H1 (cell line): ENCODE data around the gene LRCH1. TPM values are rescaled to one million over a fixed set of nuclear protein-coding genes. Genes with fewer than 3 reads are reported as not detected.

Experiments used
- CTCF ChIA-PET: fragments of 300-600 bp; sonication (Branson Sonifier 250); formaldehyde crosslinking; loops from one replicate; lab custom pipeline; 2021; ENCODE audit not compliant: partially characterized antibody; lab: Charles Lee
- POLR2A ChIA-PET: fragments of 300-600 bp; sonication (Branson Sonifier 250); formaldehyde crosslinking; loops from one replicate; lab custom pipeline; 2021; ENCODE audit warnings: inconsistent platforms; ENCODE audit not compliant: partially characterized antibody; lab: Charles Lee
- DNase-seq, 2 experiments: peaks; one replicate each; pipeline versions ENCODE4 v3.0.0 to v3.0.0-alpha.2; 2010 to 2022; ENCODE audit warnings: low spot score in 2 of 2, low read depth in 1 of 2, mixed read lengths in 1 of 2
- FAIRE-seq: peaks from 2 replicates; lab custom pipeline; 2011; peaks lifted over from hg19 to GRCh38; lab: Jason Lieb, UNC
- H2AFZ ChIP-seq: 2 replicates; pipeline ENCODE4 v1.8.1; 2012; ENCODE audit warnings: low read length, inconsistent platforms
- H2AK5ac ChIP-seq: 2 replicates; pipeline ENCODE4 v1.6.1; 2013; ENCODE audit warnings: low read depth, low read length
- H2BK120ac ChIP-seq: replicated peaks from 2 replicates; pipeline ENCODE3; 2013; ENCODE audit warnings: low read depth, low read length, inconsistent platforms
- H2BK12ac ChIP-seq: 2 replicates; pipeline ENCODE4 v1.6.1; 2013; ENCODE audit warnings: low read depth, low read length
- H2BK15ac ChIP-seq: 2 replicates; pipeline ENCODE4 v1.6.1; 2013; ENCODE audit warnings: low read length
- H2BK20ac ChIP-seq: 2 replicates; pipeline ENCODE4 v1.6.1; 2013; ENCODE audit warnings: low read length
- H2BK5ac ChIP-seq: 2 replicates; pipeline ENCODE4 v1.6.1; 2013; ENCODE audit warnings: low read depth, low read length
- H3K14ac ChIP-seq: 2 replicates; pipeline ENCODE4 v1.6.1; 2013; ENCODE audit warnings: inconsistent platforms; ENCODE audit not compliant: insufficient read length
- H3K18ac ChIP-seq: 2 replicates; pipeline ENCODE4 v1.6.1; 2013; ENCODE audit warnings: low read length; ENCODE audit errors: extremely low read depth
- H3K23ac ChIP-seq: 2 replicates; pipeline ENCODE4 v1.6.1; 2013; ENCODE audit warnings: inconsistent platforms; ENCODE audit not compliant: insufficient read length
- H3K23me2 ChIP-seq: 2 replicates; pipeline ENCODE4 v1.6.1; 2013; ENCODE audit warnings: low read depth, low read length
- H3K27ac ChIP-seq: 2 replicates; pipeline ENCODE4 v1.6.1; 2011; ENCODE audit warnings: low read depth, low read length, inconsistent platforms
- H3K27me3 ChIP-seq, 4 experiments: replicated peaks in 1 of 4; 1 replicate in 1 of 4; 2 replicates in 3 of 4; pipeline versions ENCODE4 v1.6.1 to v1.8.1; 2011 to 2013; ENCODE audit warnings: low read length in 3 of 4, mild to moderate bottlenecking in 3 of 4, inconsistent platforms in 2 of 4, mixed read lengths in 2 of 4, moderate library complexity in 1 of 4; ENCODE audit not compliant: control insufficient read depth in 3 of 4, insufficient read depth in 3 of 4; ENCODE audit errors: extremely low read depth in 1 of 4
- H3K36me3 ChIP-seq, 4 experiments: 2 replicates each; pipeline versions ENCODE4 v1.6.1 to v1.8.1; 2011 to 2013; ENCODE audit warnings: mild to moderate bottlenecking in 4 of 4, low read length in 3 of 4, moderate library complexity in 2 of 4, control low read depth in 1 of 4, inconsistent platforms in 1 of 4; ENCODE audit not compliant: insufficient read depth in 4 of 4, control insufficient read depth in 2 of 4
- H3K4ac ChIP-seq: replicated peaks from 2 replicates; pipeline ENCODE3; 2013; ENCODE audit warnings: low read length, low read depth, mixed read lengths, inconsistent platforms; ENCODE audit not compliant: insufficient read length
- H3K4me1 ChIP-seq, 4 experiments: replicated peaks in 1 of 4; 1 replicate in 1 of 4; 2 replicates in 3 of 4; pipeline versions ENCODE4 v1.6.1 to v1.8.1; 2011 to 2013; ENCODE audit warnings: low read length in 3 of 4, inconsistent platforms in 2 of 4, mixed read lengths in 1 of 4; ENCODE audit not compliant: insufficient read depth in 4 of 4, control insufficient read depth in 3 of 4
- H3K4me2 ChIP-seq, 2 experiments: 2 replicates each; pipeline versions ENCODE4 v1.6.1 to v1.8.1; 2011 to 2013; ENCODE audit warnings: low read depth in 2 of 2, low read length in 2 of 2, control low read depth in 1 of 2, inconsistent platforms in 1 of 2, mild to moderate bottlenecking in 1 of 2; ENCODE audit not compliant: insufficient read depth in 1 of 2
- H3K4me3 ChIP-seq, 4 experiments: fragments of 200-600, 300-600 bp in 1 of 4; sonication (generic), shearing (Covaris generic), sonication (Bioruptor Twin) in 1 of 4; 2 replicates each; pipeline versions ENCODE4 v1.5.1 to v1.8.1; 2011 to 2016; ENCODE audit warnings: low read length in 4 of 4, low read depth in 3 of 4, control low read depth in 2 of 4, inconsistent platforms in 2 of 4, mild to moderate bottlenecking in 2 of 4, mixed read lengths in 1 of 4, moderate library complexity in 1 of 4; ENCODE audit not compliant: insufficient read depth in 2 of 4; ENCODE audit errors: extremely low read depth in 1 of 4
- H3K56ac ChIP-seq: replicated peaks from 2 replicates; pipeline ENCODE3; 2013; ENCODE audit warnings: low read depth, mild to moderate bottlenecking, mixed read lengths, low read length, inconsistent platforms; ENCODE audit not compliant: insufficient read length
- H3K79me1 ChIP-seq: 2 replicates; pipeline ENCODE4 v1.6.1; 2013; ENCODE audit warnings: low read depth, low read length, control low read depth
- H3K79me2 ChIP-seq, 2 experiments: 2 replicates each; pipeline versions ENCODE4 v1.6.1 to v1.8.1; 2012 to 2013; ENCODE audit warnings: low read length in 2 of 2, mild to moderate bottlenecking in 2 of 2, inconsistent platforms in 1 of 2; ENCODE audit not compliant: insufficient read depth in 2 of 2, control insufficient read depth in 1 of 2
- H3K9ac ChIP-seq, 4 experiments: replicated peaks in 1 of 4; 1 replicate in 1 of 4; 2 replicates in 3 of 4; pipeline versions ENCODE4 v1.6.1 to v1.8.1; 2011 to 2013; ENCODE audit warnings: low read depth in 3 of 4, low read length in 3 of 4, control low read depth in 2 of 4, mild to moderate bottlenecking in 2 of 4, moderate library complexity in 2 of 4, inconsistent platforms in 1 of 4; ENCODE audit errors: extremely low read depth in 1 of 4
- H3K9me3 ChIP-seq, 2 experiments: 2 replicates each; pipeline versions ENCODE4 v1.6.1 to v1.8.1; 2012 to 2013; ENCODE audit warnings: mild to moderate bottlenecking in 2 of 2, moderate library complexity in 2 of 2, control low read depth in 1 of 2, inconsistent platforms in 1 of 2, low read depth in 1 of 2, low read length in 1 of 2, mixed read lengths in 1 of 2; ENCODE audit not compliant: insufficient read depth in 2 of 2
- H4K20me1 ChIP-seq, 2 experiments: replicated peaks in 1 of 2; 2 replicates each; pipeline versions ENCODE3 to v1.8.1; 2011 to 2013; ENCODE audit warnings: inconsistent platforms in 2 of 2, low read length in 2 of 2, mild to moderate bottlenecking in 1 of 2; ENCODE audit not compliant: insufficient read depth in 2 of 2, control insufficient read depth in 1 of 2
- H4K5ac ChIP-seq: 2 replicates; pipeline ENCODE4 v1.6.1; 2013; ENCODE audit warnings: low read length, low read depth, mixed read lengths, inconsistent platforms; ENCODE audit not compliant: insufficient read length
- H4K8ac ChIP-seq: 2 replicates; pipeline ENCODE4 v1.8.0; 2013; ENCODE audit warnings: mild to moderate bottlenecking, moderate library complexity, low read length, inconsistent platforms; ENCODE audit not compliant: insufficient read depth; ENCODE audit errors: extremely low read depth
- H4K91ac ChIP-seq: replicated peaks from 2 replicates; pipeline ENCODE3; 2013; ENCODE audit warnings: low read length, mixed read lengths, inconsistent platforms; ENCODE audit not compliant: insufficient read length
- CBX5 ChIP-seq: fragments of 300-800, 300-1000 bp; sonication (generic); IDR thresholded peaks from 2 replicates; pipeline ENCODE4 v1.7.1; 2016; ENCODE audit warnings: antibody characterized with exemption, low read length, low read depth
- CREB1 ChIP-seq: IDR thresholded peaks from 2 replicates; pipeline ENCODE4 v1.6.1; 2012; ENCODE audit warnings: inconsistent platforms
- FOSL1 ChIP-seq: IDR thresholded peaks from 2 replicates; pipeline ENCODE4 v1.6.1; 2011; ENCODE audit warnings: mild to moderate bottlenecking, low read depth, low read length, moderate library complexity; ENCODE audit not compliant: insufficient read depth
- GABPA ChIP-seq: IDR thresholded peaks from 2 replicates; pipeline ENCODE4 v1.6.1; 2011; ENCODE audit warnings: mild to moderate bottlenecking, low read length, moderate library complexity, borderline replicate concordance; ENCODE audit not compliant: insufficient read depth
- KDM4A ChIP-seq: IDR thresholded peaks from one replicate; pipeline ENCODE4 v1.7.1; 2012; ENCODE audit warnings: low read depth, mild to moderate bottlenecking, moderate library complexity, low read length, inconsistent platforms; ENCODE audit not compliant: severe bottlenecking
- MAFK ChIP-seq: IDR thresholded peaks from 2 replicates; pipeline ENCODE4 v1.6.1; 2012; ENCODE audit warnings: low read depth, mild to moderate bottlenecking, improper control_type of control experiment, low read length
- NANOG ChIP-seq: IDR thresholded peaks from 2 replicates; pipeline ENCODE4 v1.6.1; 2011; ENCODE audit warnings: low read length, low read depth, mild to moderate bottlenecking, inconsistent platforms; ENCODE audit not compliant: insufficient read depth, poor library complexity, severe bottlenecking
- NRF1 ChIP-seq: IDR thresholded peaks from 2 replicates; pipeline ENCODE4 v1.6.1; 2011; ENCODE audit warnings: mild to moderate bottlenecking, low read depth, low read length, improper control_type of control experiment
- POLR2AphosphoS5 ChIP-seq: IDR thresholded peaks from 2 replicates; pipeline ENCODE4 v1.6.1; 2011; ENCODE audit warnings: low read depth, low read length
- RXRA ChIP-seq: IDR thresholded peaks from 2 replicates; pipeline ENCODE4 v1.6.1; 2011; ENCODE audit warnings: low read depth, mild to moderate bottlenecking, low read length, moderate library complexity; ENCODE audit not compliant: insufficient read depth
- SP4 ChIP-seq: IDR thresholded peaks from 2 replicates; pipeline ENCODE4 v1.6.1; 2012; ENCODE audit warnings: low read length, inconsistent platforms
- WGBS, 2 experiments: shearing (Covaris generic) in 1 of 2; methylation state at CpG; one replicate each; pipeline versions ENCODE4 v1.1.6 to v1.1.7; 2013 to 2015; ENCODE audit warnings: low lambda C conversion rate in 2 of 2, mixed read lengths in 2 of 2, inconsistent platforms in 1 of 2, low coverage in 1 of 2, missing lambda C conversion rate in 1 of 2; ENCODE audit not compliant: insufficient replicate concordance in 2 of 2, insufficient coverage in 1 of 2, insufficient read length in 1 of 2; ENCODE audit errors: extremely low coverage in 1 of 2, missing lambda C conversion rate in 1 of 2; 5-methylcytosine and 5-hydroxymethylcytosine counted together
- polyA plus RNA-seq, 7 experiments: library from polyadenylated mRNA; depleted of rRNA in 3 of 7; stranded (reverse) in 5 of 7; unstranded in 2 of 7; fragments of >200 nt in 5 of 7; fragments of 200-250 nt in 2 of 7; gene quantifications; 1 replicate in 5 of 7; 2 replicates in 1 of 7; 4 replicates in 1 of 7; pipeline versions ENCODE4 v1.2.1 to v1.2.3, GENCODE V29; 2011 to 2013; ENCODE audit warnings: missing spikeins in 2 of 7, mixed read lengths in 2 of 7
- total RNA-seq: library from RNA; stranded (reverse); fragmentation: NEBNext Ultra II Directional; extraction: Animal tissue kit (Norgen Biotek cat#: 25700); gene quantifications from 2 replicates; pipeline ENCODE4 v1.2.1, GENCODE V29; 2021
- TF ChIP-seq, protein P1 (sequence below): IDR thresholded peaks from 2 replicates; pipeline ENCODE4 v1.6.1; 2012; ENCODE audit warnings: low read length, inconsistent platforms

Gene LRCH1
- total and polyA plus RNA-seq, 2 of the 8 experiments (the other 6 are each of a cell fraction or from before 2014, with no cell fraction given) = 3.0 to 10.1 TPM

DNA sequence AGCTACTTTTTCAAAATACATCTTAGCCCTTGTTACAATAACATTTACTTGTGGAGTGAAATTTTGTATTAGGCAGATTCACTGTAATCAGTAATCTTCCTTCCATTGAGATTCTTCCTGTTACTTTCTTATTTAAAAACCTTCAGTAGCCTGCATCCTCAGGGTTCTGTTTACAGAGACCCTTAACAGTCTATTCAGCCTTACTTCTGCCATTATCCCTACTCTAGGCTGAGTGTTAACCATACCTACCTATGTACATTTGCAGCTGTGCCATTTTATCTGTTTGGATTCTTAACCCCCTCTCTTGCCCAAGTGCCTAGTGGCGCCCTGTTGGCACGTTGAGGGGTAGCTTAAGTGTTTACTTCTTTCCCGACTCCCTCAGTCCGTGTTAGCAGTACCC is 71.9 kb downstream of the LRCH1 start:
- no peaks in the 10 kb centered on the region for H3K27me3 ChIP-seq
- H3K56ac ChIP-seq = no peak overlapping the region
- WGBS, 2 experiments = 71% methylated on average over 4 of the region's 4 CpGs; no CpG with 5 or more reads in 1 of the 2 experiments
- no peak overlapping the region for H2AFZ ChIP-seq
- POLR2A ChIA-PET = no interaction called here
- H3K36me3 ChIP-seq = no peaks in the 10 kb centered on the region
- H3K79me1 ChIP-seq = 0 out of 2 replicates have a peak, but pooled peaks cover 3% of the 10 kb centered on the region
- CTCF ChIA-PET = interaction anchor here (0.6 to 1.4 kb wide), 5 partner anchors 9 to 89 kb away, joined by 3 to 5 read pairs (median 3); no protein-coding TSS in a partner anchor
- FAIRE-seq (no peak), DNase-seq (no peak)
- H3K79me2 ChIP-seq = peaks cover 0 to 48% of the 10 kb centered on the region in 2 experiments; a peak in 2 of 4 replicates
- no peak overlapping the region for H2BK120ac ChIP-seq
- no peak overlapping the region for H3K4ac ChIP-seq
- peak overlapping the region; percentile 25; the same call in 1 of the 2 replicates for H3K18ac ChIP-seq
- H3K4me2 ChIP-seq = peak overlapping the region; percentile 13 to 22; a peak in 1 of 4 replicates
- no peak overlapping the region for H3K4me3 ChIP-seq
- H3K23ac ChIP-seq = no peak overlapping the region
- H3K14ac ChIP-seq = no peak overlapping the region
- peaks cover 2 to 4% of the 10 kb centered on the region in 2 experiments for H4K20me1 ChIP-seq
- H2BK12ac ChIP-seq = 0 out of 2 replicates have a peak overlapping the region, but pooled peaks have one; percentile 12
- H2AK5ac ChIP-seq = 0 out of 2 replicates have a peak overlapping the region, but pooled peaks have one; percentile 17
- H3K4me1 ChIP-seq = peaks cover 5 to 19% (median 16%) of the 10 kb centered on the region in 4 experiments
- H3K9ac ChIP-seq = no peak overlapping the region
- H4K91ac ChIP-seq = no peak overlapping the region
- H3K23me2 ChIP-seq = no peaks in the 10 kb centered on the region
- no peak overlapping the region for H4K5ac ChIP-seq
- H2BK5ac ChIP-seq = no peak overlapping the region; the same call in 1 of the 2 replicates
- no peak overlapping the region for H3K27ac ChIP-seq
- H4K8ac ChIP-seq = no peak overlapping the region
- no peak overlapping the region for H2BK15ac ChIP-seq
- H3K9me3 ChIP-seq = no peaks in the 10 kb centered on the region
- no peak overlapping the region for H2BK20ac ChIP-seq
- TF ChIP-seq GABPA (no peak), RXRA (no peak), NRF1 (no peak), POLR2AphosphoS5 (no peak), SP4 (no peak), NANOG (no peak), CREB1 (no peak), MAFK (no peak), CBX5 (no peak), KDM4A (no peak), FOSL1 (no peak)
- TF ChIP-seq, protein P1, sequence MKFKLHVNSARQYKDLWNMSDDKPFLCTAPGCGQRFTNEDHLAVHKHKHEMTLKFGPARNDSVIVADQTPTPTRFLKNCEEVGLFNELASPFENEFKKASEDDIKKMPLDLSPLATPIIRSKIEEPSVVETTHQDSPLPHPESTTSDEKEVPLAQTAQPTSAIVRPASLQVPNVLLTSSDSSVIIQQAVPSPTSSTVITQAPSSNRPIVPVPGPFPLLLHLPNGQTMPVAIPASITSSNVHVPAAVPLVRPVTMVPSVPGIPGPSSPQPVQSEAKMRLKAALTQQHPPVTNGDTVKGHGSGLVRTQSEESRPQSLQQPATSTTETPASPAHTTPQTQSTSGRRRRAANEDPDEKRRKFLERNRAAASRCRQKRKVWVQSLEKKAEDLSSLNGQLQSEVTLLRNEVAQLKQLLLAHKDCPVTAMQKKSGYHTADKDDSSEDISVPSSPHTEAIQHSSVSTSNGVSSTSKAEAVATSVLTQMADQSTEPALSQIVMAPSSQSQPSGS = no peak
